WTC11 (cell line): ENCODE data around the gene NUDT22. TPM values are rescaled to one million over a fixed set of nuclear protein-coding genes. Genes with fewer than 3 reads are reported as not detected.
A peak's percentile ranks its signal among the peaks of the same experiment; 100 is the strongest.

ENCODE experiments used
- ARID4B ChIP-seq: sonication (generic); formaldehyde crosslinking; IDR thresholded peaks from 2 replicates; pipeline ENCODE4 v1.8.0; 2023; ENCODE audit warnings: missing genetic modification reagents, mild to moderate bottlenecking, borderline replicate concordance
- ATF1 ChIP-seq: sonication (generic); formaldehyde crosslinking; IDR thresholded peaks from 2 replicates; pipeline ENCODE4 v1.8.1; 2023; ENCODE audit warnings: mild to moderate bottlenecking, moderate library complexity, missing genetic modification reagents
- ATF6 ChIP-seq: sonication (generic); formaldehyde crosslinking; IDR thresholded peaks from 2 replicates; pipeline ENCODE4 v1.8.1; 2023; ENCODE audit warnings: mild to moderate bottlenecking, missing genetic modification reagents
- CTCF ChIP-seq: fragments of 200-600 bp; IDR thresholded peaks from 2 replicates; pipeline ENCODE4 v1.8.0; 2022; ENCODE audit warnings: antibody characterized with exemption
- ESRRA ChIP-seq: sonication (generic); formaldehyde crosslinking; IDR thresholded peaks from 2 replicates; pipeline ENCODE4 v1.8.1; 2022; ENCODE audit warnings: mild to moderate bottlenecking, missing genetic modification reagents, borderline replicate concordance
- FOXP1 ChIP-seq: sonication (generic); formaldehyde crosslinking; IDR thresholded peaks from 2 replicates; pipeline ENCODE4 v1.8.0; 2022; ENCODE audit warnings: missing genetic modification reagents, mild to moderate bottlenecking, moderate library complexity, borderline replicate concordance
- IRF2 ChIP-seq: sonication (generic); formaldehyde crosslinking; IDR thresholded peaks from 2 replicates; pipeline ENCODE4 v1.8.0; 2022; ENCODE audit warnings: low read depth, missing genetic modification reagents, borderline replicate concordance
- JUN ChIP-seq: sonication (generic); formaldehyde crosslinking; IDR thresholded peaks from 2 replicates; pipeline ENCODE4 v1.8.0; 2023; ENCODE audit warnings: mild to moderate bottlenecking, missing genetic modification reagents
- NR1H2 ChIP-seq: sonication (generic); formaldehyde crosslinking; IDR thresholded peaks from 2 replicates; pipeline ENCODE4 v1.9.0; 2021; ENCODE audit warnings: mild to moderate bottlenecking, moderate library complexity, missing genetic modification reagents
- NR3C1 ChIP-seq: sonication (generic); formaldehyde crosslinking; conservative IDR thresholded peaks from 2 replicates; pipeline ENCODE4 v1.8.1; 2023; ENCODE audit warnings: low read depth, mild to moderate bottlenecking, missing genetic modification reagents
- SP1 ChIP-seq: sonication (generic); formaldehyde crosslinking; conservative IDR thresholded peaks from 2 replicates; pipeline ENCODE4 v1.8.1; 2022; ENCODE audit warnings: missing genetic modification reagents
- TCF7 ChIP-seq: sonication (generic); formaldehyde crosslinking; IDR thresholded peaks from 2 replicates; pipeline ENCODE4 v1.8.0; 2022; ENCODE audit warnings: mild to moderate bottlenecking, low read depth, missing genetic modification reagents, moderate library complexity
- TP53 ChIP-seq: sonication (generic); formaldehyde crosslinking; IDR thresholded peaks from 2 replicates; pipeline ENCODE4 v1.8.1; 2023; ENCODE audit warnings: mild to moderate bottlenecking, missing genetic modification reagents
- USF2 ChIP-seq: sonication (generic); formaldehyde crosslinking; IDR thresholded peaks from 2 replicates; pipeline ENCODE4 v1.8.1; 2023; ENCODE audit warnings: mild to moderate bottlenecking, missing genetic modification reagents, moderate library complexity
- ZBTB21 ChIP-seq: sonication (generic); formaldehyde crosslinking; IDR thresholded peaks from 2 replicates; pipeline ENCODE4 v1.8.1; 2023; ENCODE audit warnings: mild to moderate bottlenecking, missing genetic modification reagents, borderline replicate concordance
- ZNF138 ChIP-seq: sonication (generic); formaldehyde crosslinking; conservative IDR thresholded peaks from 2 replicates; pipeline ENCODE4 v1.8.1; 2022; ENCODE audit warnings: mild to moderate bottlenecking, moderate library complexity, missing genetic modification reagents
- ZNF281 ChIP-seq: sonication (generic); formaldehyde crosslinking; IDR thresholded peaks from 2 replicates; pipeline ENCODE4 v1.8.0; 2023; ENCODE audit warnings: mild to moderate bottlenecking, missing genetic modification reagents
- ZNF416 ChIP-seq: fragments of 250-450 bp; sonication (Bioruptor Pico); IDR thresholded peaks from 2 replicates; pipeline ENCODE4 v1.9.0; 2021; ENCODE audit warnings: mild to moderate bottlenecking, inconsistent platforms
- ZNF423 ChIP-seq: fragments of 250-450 bp; sonication (Bioruptor Pico); IDR thresholded peaks from 2 replicates; pipeline ENCODE4 v2.1.2; 2022; ENCODE audit warnings: mild to moderate bottlenecking, moderate library complexity
- ZNF532 ChIP-seq: fragments of 250-450 bp; sonication (Bioruptor Pico); IDR thresholded peaks from 2 replicates; pipeline ENCODE4 v1.9.0; 2021; ENCODE audit warnings: mild to moderate bottlenecking, borderline replicate concordance
- ZSCAN18 ChIP-seq: fragments of 250-450 bp; sonication (Bioruptor Pico); IDR thresholded peaks from 2 replicates; pipeline ENCODE4 v2.1.2; 2022; ENCODE audit warnings: mild to moderate bottlenecking, moderate library complexity
- total RNA-seq: library from RNA; stranded (reverse); gene quantifications from 3 replicates; pipeline ENCODE4 v1.2.3, GENCODE V29; 2021

NUDT22 gene
- total RNA-seq, 1 experiment from 2014 or later, result 64.4 TPM

- 0 out of 2 replicates have a peak, but pooled peaks have one; percentile 41 for TF ChIP-seq USF2 (CRISPR knock-in tag)
- TF ChIP-seq IRF2 (CRISPR knock-in tag), result no peak
- TF ChIP-seq CTCF, result no peak
- TF ChIP-seq ZNF138, result peak; percentile 83; the same call in 1 of the 2 replicates
- 0 out of 2 replicates have a peak, but pooled peaks have one; percentile 19 for TF ChIP-seq TCF7 (CRISPR knock-in tag)
- TF ChIP-seq NR3C1, result no peak
- no peak for TF ChIP-seq TP53
- TF ChIP-seq ZNF281 (CRISPR knock-in tag), result no peak
- no peak for TF ChIP-seq ATF6 (CRISPR knock-in tag)
- TF ChIP-seq ZNF423 (CRISPR knock-in tag), result no peak
- TF ChIP-seq ARID4B (CRISPR knock-in tag), result no peak
- TF ChIP-seq FOXP1 (CRISPR knock-in tag), result peak; percentile 73
- TF ChIP-seq ZNF416 (CRISPR knock-in tag), result no peak; the same call in 1 of the 2 replicates
- no peak for TF ChIP-seq NR1H2
- TF ChIP-seq JUN (CRISPR knock-in tag), result no peak
- TF ChIP-seq ZSCAN18 (CRISPR knock-in tag), result no peak
- TF ChIP-seq SP1 (CRISPR knock-in tag), result peak; percentile 99
- TF ChIP-seq ESRRA, result no peak; the same call in 1 of the 2 replicates
- no peak for TF ChIP-seq ZBTB21 (CRISPR knock-in tag)
- no peak for TF ChIP-seq ZNF532 (CRISPR knock-in tag)
- no peak for TF ChIP-seq ATF1
These were observed 43.6 kb downstream of the NUDT22 start (continued) for GRCh38 chr11:64269540-64270220.
